ENCODE measurements around the gene CLSTN2.

CLSTN2 gene

GRCh38 chr3:140088058-140088457 is 153.1 kb downstream of the CLSTN2 start:
- Histone ChIP-seq H3K4ac (ENCODE audit: low read depth in 1 of 2, low read length in 2 of 2) (no peak overlapping the region), H3K9me3 (ENCODE audit: control insufficient read depth, low read length) (no peaks in the 10 kb centered on the region), H3K4me2 (ENCODE audit: low read length, poor library complexity, severe bottlenecking) (no peak overlapping the region), H4K8ac (ENCODE audit: low read length) (no peak overlapping the region), H3K27me3 (ENCODE audit: control insufficient read depth in 1 of 2, insufficient read depth in 1 of 2, low read length in 2 of 2) (peaks cover 0 to 12% of the 10 kb centered on the region in 2 experiments), H2BK15ac (ENCODE audit: low read depth, poor library complexity, severe bottlenecking) (no peak overlapping the region), H2BK5ac (ENCODE audit: low read depth, low read length, poor library complexity, severe bottlenecking) (no peak overlapping the region), H2BK120ac (ENCODE audit: low read depth, low read length) (no peak overlapping the region), H4K91ac (ENCODE audit: low read length) (no peak overlapping the region), H3K27ac (ENCODE audit: low read length, poor library complexity, severe bottlenecking) (no peak overlapping the region), H3K4me1 (ENCODE audit: control insufficient read depth, insufficient read depth, low read depth, low read length) (peaks cover 6% of the 10 kb centered on the region), H3K18ac (ENCODE audit: low read depth in 1 of 2, low read length in 2 of 2) (no peak overlapping the region), H2BK12ac (ENCODE audit: low read length in 2 of 2) (no peak overlapping the region), H3K36me3 (ENCODE audit: control insufficient read depth in 1 of 2, insufficient read depth in 2 of 2, low read depth in 1 of 2, low read length in 2 of 2) (peaks cover 0 to 3% of the 10 kb centered on the region in 2 experiments), H3K9ac (ENCODE audit: low read length) (no peak overlapping the region), H3K14ac (ENCODE audit: low read length in 2 of 2) (no peak overlapping the region), H3K23ac (ENCODE audit: low read length in 2 of 2) (no peak overlapping the region), H3K79me1 (replicated peaks; ENCODE audit: low read length, poor library complexity, severe bottlenecking) (peaks cover 2% of the 10 kb centered on the region), H2AK5ac (ENCODE audit: low read length, severe bottlenecking) (no peak overlapping the region), H3K4me3 (ENCODE audit: insufficient read depth in 1 of 2, low read depth in 1 of 2, low read length in 2 of 2) (no peak overlapping the region), H2AFZ (ENCODE audit: low read depth, low read length) (no peak overlapping the region)
- DNase-seq, result no peak
- WGBS, result no CpG with 5 or more reads among the region's 3 CpGs

- no peak overlapping the region for H3K27ac ChIP-seq (ENCODE audit: low read length, poor library complexity, severe bottlenecking)
Measured at GRCh38 chr3:140088513-140088912, 153.5 kb downstream of the CLSTN2 start.

GRCh38 chr3:140089403-140090072 is 154.6 kb downstream of the CLSTN2 start:
- Histone ChIP-seq H2AFZ (ENCODE audit: low read depth, low read length) (no peak overlapping the region), H3K4me3 (ENCODE audit: insufficient read depth in 1 of 2, low read depth in 1 of 2, low read length in 2 of 2) (no peak overlapping the region), H2BK5ac (ENCODE audit: low read depth, low read length, poor library complexity, severe bottlenecking) (no peak overlapping the region), H3K4me1 (ENCODE audit: control insufficient read depth, insufficient read depth, low read depth, low read length) (peaks cover 7% of the 10 kb centered on the region), H3K14ac (ENCODE audit: low read length in 2 of 2) (no peak overlapping the region), H3K9ac (ENCODE audit: low read length) (no peak overlapping the region), H2BK15ac (ENCODE audit: low read depth, poor library complexity, severe bottlenecking) (no peak overlapping the region), H3K18ac (ENCODE audit: low read depth in 1 of 2, low read length in 2 of 2) (no peak overlapping the region), H3K27me3 (ENCODE audit: control insufficient read depth in 1 of 2, insufficient read depth in 1 of 2, low read length in 2 of 2) (peaks cover 0 to 7% of the 10 kb centered on the region in 2 experiments), H3K27ac (ENCODE audit: low read length, poor library complexity, severe bottlenecking) (no peak overlapping the region), H3K4me2 (ENCODE audit: low read length, poor library complexity, severe bottlenecking) (no peak overlapping the region), H3K9me3 (ENCODE audit: control insufficient read depth, low read length) (no peaks in the 10 kb centered on the region), H4K91ac (ENCODE audit: low read length) (no peak overlapping the region), H3K36me3 (ENCODE audit: control insufficient read depth in 1 of 2, insufficient read depth in 2 of 2, low read depth in 1 of 2, low read length in 2 of 2) (peaks cover 0 to 3% of the 10 kb centered on the region in 2 experiments), H3K4ac (ENCODE audit: low read depth in 1 of 2, low read length in 2 of 2) (no peak overlapping the region), H3K23ac (ENCODE audit: low read length in 2 of 2) (no peak overlapping the region), H2AK5ac (ENCODE audit: low read length, severe bottlenecking) (no peak overlapping the region), H4K8ac (ENCODE audit: low read length) (no peak overlapping the region), H2BK120ac (ENCODE audit: low read depth, low read length) (no peak overlapping the region), H3K79me1 (replicated peaks; ENCODE audit: low read length, poor library complexity, severe bottlenecking) (peaks cover 2% of the 10 kb centered on the region), H2BK12ac (ENCODE audit: low read length in 2 of 2) (no peak overlapping the region)
- no peak for DNase-seq
- 100% methylated on average over 1 of the region's 2 CpGs for whole genome bisulfite sequencing

More at GRCh38 chr3:140088513-140088912, 153.5 kb downstream of the CLSTN2 start:
- peaks cover 2% of the 10 kb centered on the region for H3K79me1 ChIP-seq (replicated peaks; ENCODE audit: low read length, poor library complexity, severe bottlenecking)
- H3K14ac ChIP-seq (ENCODE audit: low read length in 2 of 2), result no peak overlapping the region
- no peak overlapping the region for H2BK15ac ChIP-seq (ENCODE audit: low read depth, poor library complexity, severe bottlenecking)
- H3K9me3 ChIP-seq (ENCODE audit: control insufficient read depth, low read length), result no peaks in the 10 kb centered on the region
- H3K4me1 ChIP-seq (ENCODE audit: control insufficient read depth, insufficient read depth, low read depth, low read length), result peaks cover 7% of the 10 kb centered on the region
- no peak for DNase-seq
- H3K4me2 ChIP-seq (ENCODE audit: low read length, poor library complexity, severe bottlenecking), result no peak overlapping the region
- no peak overlapping the region for H3K9ac ChIP-seq (ENCODE audit: low read length)
- no peak overlapping the region for H2AK5ac ChIP-seq (ENCODE audit: low read length, severe bottlenecking)
- H4K91ac ChIP-seq (ENCODE audit: low read length), result no peak overlapping the region
- no peak overlapping the region for H2AFZ ChIP-seq (ENCODE audit: low read depth, low read length)
- H3K36me3 ChIP-seq (ENCODE audit: control insufficient read depth in 1 of 2, insufficient read depth in 2 of 2, low read depth in 1 of 2, low read length in 2 of 2), result peaks cover 0 to 3% of the 10 kb centered on the region in 2 experiments
- no peak overlapping the region for H2BK12ac ChIP-seq (ENCODE audit: low read length in 2 of 2)
- H2BK5ac ChIP-seq (ENCODE audit: low read depth, low read length, poor library complexity, severe bottlenecking), result no peak overlapping the region
- no peak overlapping the region for H3K18ac ChIP-seq (ENCODE audit: low read depth in 1 of 2, low read length in 2 of 2)
- H2BK120ac ChIP-seq (ENCODE audit: low read depth, low read length), result no peak overlapping the region
- H3K27me3 ChIP-seq (ENCODE audit: control insufficient read depth in 1 of 2, insufficient read depth in 1 of 2, low read length in 2 of 2), result peaks cover 0 to 9% of the 10 kb centered on the region in 2 experiments
- H3K23ac ChIP-seq (ENCODE audit: low read length in 2 of 2), result no peak overlapping the region
- H4K8ac ChIP-seq (ENCODE audit: low read length), result no peak overlapping the region
- 80% methylated on average over 2 of the region's 2 CpGs for WGBS
- H3K4me3 ChIP-seq (ENCODE audit: insufficient read depth in 1 of 2, low read depth in 1 of 2, low read length in 2 of 2), result no peak overlapping the region
- no peak overlapping the region for H3K4ac ChIP-seq (ENCODE audit: low read depth in 1 of 2, low read length in 2 of 2)

- WGBS, result 80% methylated on average over 2 of the region's 3 CpGs
- Histone ChIP-seq H3K23ac (ENCODE audit: low read length in 2 of 2) (no peak overlapping the region), H3K79me1 (replicated peaks; ENCODE audit: low read length, poor library complexity, severe bottlenecking) (peaks cover 4% of the 10 kb centered on the region), H3K27ac (ENCODE audit: low read length, poor library complexity, severe bottlenecking) (no peak overlapping the region), H4K8ac (ENCODE audit: low read length) (no peak overlapping the region), H3K18ac (ENCODE audit: low read depth in 1 of 2, low read length in 2 of 2) (no peak overlapping the region), H2BK15ac (ENCODE audit: low read depth, poor library complexity, severe bottlenecking) (no peak overlapping the region), H2AFZ (ENCODE audit: low read depth, low read length) (no peak overlapping the region), H2BK120ac (ENCODE audit: low read depth, low read length) (no peak overlapping the region), H3K9me3 (ENCODE audit: control insufficient read depth, low read length) (no peaks in the 10 kb centered on the region), H3K4me1 (ENCODE audit: control insufficient read depth, insufficient read depth, low read depth, low read length) (peaks cover 7% of the 10 kb centered on the region), H4K91ac (ENCODE audit: low read length) (no peak overlapping the region), H2AK5ac (ENCODE audit: low read length, severe bottlenecking) (no peak overlapping the region), H2BK5ac (ENCODE audit: low read depth, low read length, poor library complexity, severe bottlenecking) (no peak overlapping the region), H3K14ac (ENCODE audit: low read length in 2 of 2) (no peak overlapping the region), H3K4ac (ENCODE audit: low read depth in 1 of 2, low read length in 2 of 2) (no peak overlapping the region), H3K36me3 (ENCODE audit: control insufficient read depth in 1 of 2, insufficient read depth in 2 of 2, low read depth in 1 of 2, low read length in 2 of 2) (peaks cover 0 to 3% of the 10 kb centered on the region in 2 experiments), H2BK12ac (ENCODE audit: low read length in 2 of 2) (no peak overlapping the region), H3K4me3 (ENCODE audit: insufficient read depth in 1 of 2, low read depth in 1 of 2, low read length in 2 of 2) (no peak overlapping the region), H3K9ac (ENCODE audit: low read length) (no peak overlapping the region), H3K27me3 (ENCODE audit: control insufficient read depth in 1 of 2, insufficient read depth in 1 of 2, low read length in 2 of 2) (peaks cover 0 to 1% of the 10 kb centered on the region in 2 experiments), H3K4me2 (ENCODE audit: low read length, poor library complexity, severe bottlenecking) (no peak overlapping the region)
- no peak for DNase-seq
Measured at GRCh38 chr3:140091143-140091542, 156.2 kb downstream of the CLSTN2 start.
